ENCODE measurements around the gene RHBDF2.

DNA sequence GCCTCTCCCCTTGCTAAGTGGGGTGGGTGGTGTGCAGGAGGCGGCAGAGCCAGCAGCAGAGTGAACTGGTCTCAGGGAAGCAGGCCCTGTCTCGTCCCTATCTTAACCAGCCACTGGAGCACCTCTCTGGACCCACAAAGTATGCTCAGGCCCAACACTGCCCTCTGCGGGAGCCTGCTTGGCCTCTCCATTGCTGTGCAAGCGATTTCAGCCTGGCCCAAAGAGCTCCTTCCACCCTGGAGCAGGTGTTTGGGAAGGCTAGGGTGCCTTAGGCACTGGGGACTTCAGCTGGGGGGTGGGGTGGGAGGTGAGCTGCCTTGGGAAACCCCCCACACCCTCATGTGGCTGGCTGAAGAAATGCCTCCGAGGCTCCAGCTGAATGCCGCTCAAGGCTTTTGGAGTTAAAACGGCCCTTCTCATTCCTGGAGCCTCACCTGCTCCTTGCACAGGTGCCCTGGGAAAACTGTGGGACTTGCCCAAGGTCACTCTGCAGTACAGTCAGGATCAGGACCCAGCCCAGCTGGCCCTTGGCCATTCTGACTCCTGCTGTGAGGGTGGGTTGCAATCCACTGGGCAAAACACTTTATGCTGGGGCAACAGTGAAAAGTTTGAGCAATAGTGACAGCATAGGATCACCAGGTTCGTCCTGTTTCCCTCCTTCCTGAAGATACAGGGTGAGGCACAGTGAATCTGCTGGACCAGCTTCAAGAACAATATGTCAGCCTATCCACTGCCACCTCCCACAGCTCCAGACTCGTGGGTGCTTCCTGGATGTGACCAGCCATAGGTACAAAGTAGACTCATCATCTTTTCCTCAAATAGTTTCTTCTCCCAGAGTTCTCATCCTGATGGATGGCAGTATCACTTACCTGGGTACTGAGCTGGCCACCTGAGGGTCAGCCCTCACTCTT is 42.4 kb downstream of the RHBDF2 start:
- TF ChIP-seq POLR2AphosphoS5 (IDR thresholded peaks at IDR 0.05; ENCODE audit: low read depth, low read length) (no peak), TAF1 (IDR thresholded peaks at IDR 0.05; ENCODE audit: borderline replicate concordance, insufficient read depth, low read length) (no peak)
- TF ChIP-seq, protein P1, sequence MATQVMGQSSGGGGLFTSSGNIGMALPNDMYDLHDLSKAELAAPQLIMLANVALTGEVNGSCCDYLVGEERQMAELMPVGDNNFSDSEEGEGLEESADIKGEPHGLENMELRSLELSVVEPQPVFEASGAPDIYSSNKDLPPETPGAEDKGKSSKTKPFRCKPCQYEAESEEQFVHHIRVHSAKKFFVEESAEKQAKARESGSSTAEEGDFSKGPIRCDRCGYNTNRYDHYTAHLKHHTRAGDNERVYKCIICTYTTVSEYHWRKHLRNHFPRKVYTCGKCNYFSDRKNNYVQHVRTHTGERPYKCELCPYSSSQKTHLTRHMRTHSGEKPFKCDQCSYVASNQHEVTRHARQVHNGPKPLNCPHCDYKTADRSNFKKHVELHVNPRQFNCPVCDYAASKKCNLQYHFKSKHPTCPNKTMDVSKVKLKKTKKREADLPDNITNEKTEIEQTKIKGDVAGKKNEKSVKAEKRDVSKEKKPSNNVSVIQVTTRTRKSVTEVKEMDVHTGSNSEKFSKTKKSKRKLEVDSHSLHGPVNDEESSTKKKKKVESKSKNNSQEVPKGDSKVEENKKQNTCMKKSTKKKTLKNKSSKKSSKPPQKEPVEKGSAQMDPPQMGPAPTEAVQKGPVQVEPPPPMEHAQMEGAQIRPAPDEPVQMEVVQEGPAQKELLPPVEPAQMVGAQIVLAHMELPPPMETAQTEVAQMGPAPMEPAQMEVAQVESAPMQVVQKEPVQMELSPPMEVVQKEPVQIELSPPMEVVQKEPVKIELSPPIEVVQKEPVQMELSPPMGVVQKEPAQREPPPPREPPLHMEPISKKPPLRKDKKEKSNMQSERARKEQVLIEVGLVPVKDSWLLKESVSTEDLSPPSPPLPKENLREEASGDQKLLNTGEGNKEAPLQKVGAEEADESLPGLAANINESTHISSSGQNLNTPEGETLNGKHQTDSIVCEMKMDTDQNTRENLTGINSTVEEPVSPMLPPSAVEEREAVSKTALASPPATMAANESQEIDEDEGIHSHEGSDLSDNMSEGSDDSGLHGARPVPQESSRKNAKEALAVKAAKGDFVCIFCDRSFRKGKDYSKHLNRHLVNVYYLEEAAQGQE (IDR thresholded peaks at IDR 0.05; ENCODE audit: insufficient read depth in 1 of 2, low read depth in 2 of 2, low read length in 2 of 2): no peak
